IMR-90 (cell line): ENCODE results near the gene INTS3. TPM values are rescaled to one million over a fixed set of nuclear protein-coding genes. Genes with fewer than 3 reads are reported as not detected.

ENCODE experiments used
- ATAC-seq: fragments of 200-7000 bp; cut with Tn5 transposase; 2 replicates; pipeline ENCODE4 v1.9.1; 2020; ENCODE audit warnings: low read depth, mild to moderate bottlenecking, moderate library complexity
- BruUV-seq: library from RNA; stranded (reverse); fragments of 400-500 nt; replicated peaks from 2 replicates; lab custom pipeline; 2021; lab: Mats Ljungman, UMichigan
- CTCF ChIA-PET: fragments of 300-600 bp; formaldehyde crosslinking; extraction: SDS; loops from one replicate; lab custom pipeline; 2021; ENCODE audit warnings: antibody characterized with exemption; lab: Yijun Ruan, JAX
- POLR2A ChIA-PET: fragments of 300-600 bp; sonication (Branson Sonifier 250); formaldehyde crosslinking; loops from one replicate; lab custom pipeline; 2022; ENCODE audit warnings: antibody characterized with exemption; ENCODE audit not compliant: unreplicated experiment; lab: Charles Lee
- DNase-seq: peaks from one replicate; pipeline ENCODE4 v3.0.0; 2013
- H2AFZ ChIP-seq: replicated peaks from 2 replicates; pipeline ENCODE3; 2013; ENCODE audit warnings: low read length, mild to moderate bottlenecking; ENCODE audit not compliant: poor library complexity
- H2AK5ac ChIP-seq: 2 replicates; pipeline ENCODE4 v1.6.1; 2013; ENCODE audit warnings: low read depth, low read length, inconsistent platforms
- H2AK9ac ChIP-seq: replicated peaks from 2 replicates; pipeline ENCODE3; 2013; ENCODE audit warnings: mild to moderate bottlenecking, low read depth, low read length, moderate library complexity; ENCODE audit not compliant: poor library complexity
- H2BK120ac ChIP-seq: 2 replicates; pipeline ENCODE4 v1.6.1; 2013; ENCODE audit warnings: low read depth, low read length, inconsistent platforms
- H2BK15ac ChIP-seq: 3 replicates; pipeline ENCODE4 v1.6.1; 2013; ENCODE audit warnings: low read depth, low read length, inconsistent platforms
- H2BK20ac ChIP-seq: 2 replicates; pipeline ENCODE4 v1.6.1; 2013; ENCODE audit warnings: low read depth, mild to moderate bottlenecking, inconsistent platforms, low read length, moderate library complexity
- H2BK5ac ChIP-seq: 2 replicates; pipeline ENCODE4 v1.6.1; 2013; ENCODE audit warnings: mild to moderate bottlenecking, low read depth, low read length, inconsistent platforms; ENCODE audit not compliant: poor library complexity, severe bottlenecking
- H3K14ac ChIP-seq: replicated peaks from 2 replicates; pipeline ENCODE4 v1.6.1; 2013; ENCODE audit warnings: low read depth, low read length, inconsistent platforms
- H3K18ac ChIP-seq: 2 replicates; pipeline ENCODE4 v1.6.1; 2013; ENCODE audit warnings: low read depth, low read length, control low read depth
- H3K23ac ChIP-seq: 2 replicates; pipeline ENCODE4 v1.6.1; 2013; ENCODE audit warnings: low read depth, low read length, inconsistent platforms
- H3K27ac ChIP-seq: 2 replicates; pipeline ENCODE4 v1.5.1; 2013; ENCODE audit warnings: mild to moderate bottlenecking, control low read depth, low read length; ENCODE audit not compliant: insufficient read depth
- H3K27me3 ChIP-seq: 2 replicates; pipeline ENCODE4 v1.6.1; 2013; ENCODE audit warnings: low read length; ENCODE audit not compliant: control insufficient read depth, insufficient read depth
- H3K36me3 ChIP-seq: 2 replicates; pipeline ENCODE4 v1.6.1; 2013; ENCODE audit warnings: low read length, mixed read lengths; ENCODE audit not compliant: control insufficient read depth, insufficient read depth
- H3K4ac ChIP-seq: 2 replicates; pipeline ENCODE4 v1.6.1; 2013; ENCODE audit warnings: low read depth, low read length, inconsistent platforms
- H3K4me1 ChIP-seq: 2 replicates; pipeline ENCODE4 v1.6.1; 2013; ENCODE audit warnings: low read length, mixed read lengths; ENCODE audit not compliant: control insufficient read depth, insufficient read depth
- H3K4me2 ChIP-seq: 2 replicates; pipeline ENCODE4 v1.6.1; 2013; ENCODE audit warnings: low read depth, mild to moderate bottlenecking, control low read depth, low read length, moderate library complexity
- H3K4me3 ChIP-seq: 2 replicates; pipeline ENCODE4 v1.5.1; 2013; ENCODE audit warnings: low read depth, mild to moderate bottlenecking, control low read depth, low read length, moderate library complexity; ENCODE audit not compliant: insufficient read depth
- H3K56ac ChIP-seq: 2 replicates; pipeline ENCODE4 v1.6.1; 2013; ENCODE audit warnings: low read length, inconsistent platforms; ENCODE audit not compliant: insufficient read depth; ENCODE audit errors: extremely low read depth
- H3K79me1 ChIP-seq, 2 experiments: 2 replicates each; pipeline ENCODE4 v1.6.1; 2013; ENCODE audit warnings: low read length in 2 of 2, inconsistent platforms in 1 of 2, low read depth in 1 of 2
- H3K9ac ChIP-seq: 2 replicates; pipeline ENCODE4 v1.6.1; 2013; ENCODE audit warnings: low read depth, low read length, control low read depth
- H3K9me1 ChIP-seq: 2 replicates; pipeline ENCODE4 v1.6.1; 2013; ENCODE audit warnings: low read length, inconsistent platforms; ENCODE audit not compliant: insufficient read depth
- H3K9me3 ChIP-seq: 2 replicates; pipeline ENCODE4 v1.6.1; 2013; ENCODE audit warnings: low read length; ENCODE audit not compliant: control insufficient read depth, insufficient read depth
- H4K20me1 ChIP-seq: 2 replicates; pipeline ENCODE4 v1.6.1; 2013; ENCODE audit warnings: low read length, inconsistent platforms; ENCODE audit not compliant: insufficient read depth
- H4K5ac ChIP-seq: 2 replicates; pipeline ENCODE4 v1.6.1; 2013; ENCODE audit warnings: mild to moderate bottlenecking, low read depth, low read length, control low read depth
- H4K8ac ChIP-seq, 2 experiments: 2 replicates each; pipeline ENCODE4 v1.6.1; 2013; ENCODE audit warnings: low read depth in 2 of 2, low read length in 2 of 2, control low read depth in 1 of 2, inconsistent platforms in 1 of 2
- H4K91ac ChIP-seq: 2 replicates; pipeline ENCODE4 v1.6.1; 2013; ENCODE audit warnings: low read depth, low read length, inconsistent platforms; ENCODE audit not compliant: insufficient read depth
- BHLHE40 ChIP-seq: fragments of 150-350 bp; IDR thresholded peaks from 2 replicates; pipeline ENCODE4 v1.6.1; 2016; ENCODE audit warnings: mild to moderate bottlenecking, low read depth, low read length
- CTCF ChIP-seq: conservative IDR thresholded peaks from 2 replicates; pipeline ENCODE4 v1.5.1; 2012; ENCODE audit warnings: mild to moderate bottlenecking, low read depth, low read length, improper control_type of control experiment
- ELK1 ChIP-seq: fragments of 150-350 bp; IDR thresholded peaks from 2 replicates; pipeline ENCODE4 v1.6.1; 2016; ENCODE audit warnings: low read depth, mild to moderate bottlenecking, low read length, moderate library complexity, borderline replicate concordance
- MAFK ChIP-seq: IDR thresholded peaks from 2 replicates; pipeline ENCODE4 v1.6.1; 2012; ENCODE audit warnings: low read depth, low read length, improper control_type of control experiment
- MAZ ChIP-seq: IDR thresholded peaks from 2 replicates; pipeline ENCODE4 v1.6.1; 2012; ENCODE audit warnings: low read depth, mild to moderate bottlenecking, low read length, improper control_type of control experiment, moderate library complexity, borderline replicate concordance
- NFE2L2 ChIP-seq: fragments of 150-350 bp; IDR thresholded peaks from 2 replicates; pipeline ENCODE4 v1.6.1; 2016; ENCODE audit warnings: low read depth, mild to moderate bottlenecking, low read length
- RAD21 ChIP-seq: IDR thresholded peaks from 2 replicates; pipeline ENCODE4 v1.6.1; 2012; ENCODE audit warnings: low read length, improper control_type of control experiment
- RFX5 ChIP-seq: IDR thresholded peaks from 2 replicates; pipeline ENCODE4 v1.8.0; 2012; ENCODE audit warnings: low read depth, mild to moderate bottlenecking, low read length, moderate library complexity
- SMC3 ChIP-seq: fragments of 150-350 bp; IDR thresholded peaks from 2 replicates; pipeline ENCODE4 v1.6.1; 2016; ENCODE audit warnings: low read depth, mild to moderate bottlenecking, antibody characterized with exemption, low read length, moderate library complexity
- WGBS, 2 experiments: methylation state at CpG; one replicate each; pipeline versions ENCODE4 v1.1.5 to v1.1.7; 2013; ENCODE audit warnings: missing lambda C conversion rate in 2 of 2; ENCODE audit not compliant: insufficient read length in 1 of 2; ENCODE audit errors: extremely low coverage in 2 of 2; 5-methylcytosine and 5-hydroxymethylcytosine counted together
- dilution Hi-C: fragments of 300-500 bp; cut with HindIII; formaldehyde crosslinking; loops from one replicate; pipeline ENCODE4 v1.14.3; 2018; ENCODE audit warnings: low sequenced_read_pairs; ENCODE audit not compliant: unreplicated experiment
- in situ Hi-C: fragments of 300-500 bp; cut with MboI; formaldehyde crosslinking; loops from 3 replicates; pipeline ENCODE4 v1.14.3; 2019; ENCODE audit warnings: low sequenced_read_pairs, inconsistent platforms, mixed read lengths
- intact Hi-C: fragments of 100-400 bp; cut with micrococcal nuclease; formaldehyde crosslinking; loops from 2 replicates; pipeline ENCODE4 v1.10.0; 2022
- polyA plus RNA-seq, 3 experiments: library from polyadenylated mRNA; depleted of rRNA; stranded (reverse); fragments of >200 nt; gene quantifications; 2 replicates each; pipeline ENCODE4 v1.2.3, GENCODE V29; 2012; ENCODE audit warnings: low replicate concordance in 1 of 3
- total RNA-seq: library from RNA; depleted of rRNA; stranded (reverse); fragments of >200 nt; gene quantifications from 2 replicates; pipeline ENCODE4 v1.2.3, GENCODE V29; 2012

The INTS3 gene
- total and polyA plus RNA-seq, 2 of the 4 experiments (the other 2 are of a cell fraction), result 33.5 to 59.4 TPM

DNA sequence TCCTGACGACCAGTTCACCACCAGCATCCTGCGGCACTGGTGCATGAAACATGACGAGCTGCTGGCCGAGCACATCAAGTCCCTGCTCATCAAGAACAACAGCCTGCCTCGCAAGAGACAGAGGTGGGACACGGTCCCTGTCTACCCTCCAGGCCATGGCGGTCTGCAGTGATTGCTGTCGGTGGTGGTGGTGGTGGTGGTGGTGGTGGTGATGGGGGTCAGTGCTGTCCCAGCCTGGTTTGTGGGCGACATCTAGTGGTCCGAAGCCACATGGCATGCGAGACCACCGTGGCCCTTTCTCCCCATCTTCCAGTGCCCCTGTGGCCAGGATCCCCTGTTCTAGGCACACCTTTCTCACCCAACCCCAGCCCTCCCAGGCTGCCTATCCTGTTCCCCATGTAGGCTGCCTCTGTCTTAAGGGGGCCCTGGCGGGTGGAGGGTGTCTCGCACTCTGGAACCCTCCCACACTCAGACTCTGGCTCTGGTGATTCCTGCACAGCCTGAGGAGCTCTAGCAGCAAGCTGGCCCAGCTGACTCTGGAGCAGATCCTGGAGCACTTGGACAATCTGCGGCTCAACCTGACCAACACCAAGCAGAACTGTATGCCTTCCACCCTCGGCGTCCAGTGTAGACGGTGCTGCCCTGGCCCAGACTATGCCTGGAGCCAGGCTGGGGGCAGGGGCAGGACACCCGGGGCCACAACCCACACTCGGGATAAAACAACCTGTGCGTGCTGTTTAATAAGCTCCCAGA lies 44.2 kb downstream of the INTS3 start:
- no peak overlapping the region for H3K27ac ChIP-seq
- no peak overlapping the region for H2AK9ac ChIP-seq
- ATAC-seq (no peak), DNase-seq (no peak)
- H2AFZ ChIP-seq, result no peak overlapping the region
- H4K20me1 ChIP-seq, result no peaks in the 10 kb centered on the region
- in situ Hi-C loops, result no loop called here
- POLR2A ChIA-PET, result no interaction called here
- H4K5ac ChIP-seq, result no peak overlapping the region
- H3K4ac ChIP-seq, result no peak overlapping the region
- H2BK5ac ChIP-seq, result no peak overlapping the region
- no peak overlapping the region for H3K23ac ChIP-seq
- no peak overlapping the region for H2BK20ac ChIP-seq
- H3K27me3 ChIP-seq, result no peaks in the 10 kb centered on the region
- no peak overlapping the region for H2AK5ac ChIP-seq
- 57% methylated on average over 7 of the region's 21 CpGs; no CpG with 5 or more reads in 1 of the 2 experiments for WGBS, 2 experiments
- intact Hi-C loops, result loop anchor here (2.0 kb wide), 1 partner anchor 95 kb away; no protein-coding TSS in a partner anchor
- no peak overlapping the region for H2BK15ac ChIP-seq
- no peak overlapping the region for H2BK120ac ChIP-seq
- no TSS peak for BruUV-seq
- no peak overlapping the region for H3K4me2 ChIP-seq
- H3K14ac ChIP-seq, result no peak overlapping the region
- H3K9me1 ChIP-seq, result no peaks in the 10 kb centered on the region; the same call in 1 of the 2 replicates
- peaks cover 0 to 8% of the 10 kb centered on the region in 2 experiments; a peak in 2 of 4 replicates for H3K79me1 ChIP-seq
- dilution Hi-C loops, result no loop called here
- H3K36me3 ChIP-seq, result peaks cover 62% of the 10 kb centered on the region
- H3K9me3 ChIP-seq, result no peaks in the 10 kb centered on the region
- TF ChIP-seq RAD21 (peak; percentile 62), MAZ (no peak), NFE2L2 (no peak), MAFK (no peak), SMC3 (no peak), RFX5 (no peak), ELK1 (no peak), CTCF (peak; percentile 44), BHLHE40 (no peak)
- no peak overlapping the region for H3K4me3 ChIP-seq
- H4K91ac ChIP-seq, result no peak overlapping the region
- no peak overlapping the region for H3K18ac ChIP-seq
- H3K4me1 ChIP-seq, result peaks cover 4% of the 10 kb centered on the region; the same call in 1 of the 2 replicates
- no peak overlapping the region for H3K56ac ChIP-seq
- H3K9ac ChIP-seq, result no peak overlapping the region
- CTCF ChIA-PET, result interaction anchor here (0.6 kb wide), 1 partner anchor 100 kb away, joined by 4 read pairs; no protein-coding TSS in a partner anchor
- no peak overlapping the region for H4K8ac ChIP-seq
